H1 (cell line): ENCODE measurements around the gene PPP2R5B. TPM values are rescaled to one million over a fixed set of nuclear protein-coding genes. Genes with fewer than 3 reads are reported as not detected.

Experiments
- CTCF ChIA-PET: fragments of 300-600 bp; sonication (Branson Sonifier 250); formaldehyde crosslinking; loops from one replicate; lab custom pipeline; 2021; ENCODE audit not compliant: partially characterized antibody; lab: Charles Lee
- POLR2A ChIA-PET: fragments of 300-600 bp; sonication (Branson Sonifier 250); formaldehyde crosslinking; loops from one replicate; lab custom pipeline; 2021; ENCODE audit warnings: inconsistent platforms; ENCODE audit not compliant: partially characterized antibody; lab: Charles Lee
- DNase-seq, 2 experiments: peaks; one replicate each; pipeline versions ENCODE4 v3.0.0 to v3.0.0-alpha.2; 2010 to 2022; ENCODE audit warnings: low spot score in 2 of 2, low read depth in 1 of 2, mixed read lengths in 1 of 2
- FAIRE-seq: peaks from 2 replicates; lab custom pipeline; 2011; peaks lifted over from hg19 to GRCh38; lab: Jason Lieb, UNC
- H2AFZ ChIP-seq: 2 replicates; pipeline ENCODE4 v1.8.1; 2012; ENCODE audit warnings: low read length, inconsistent platforms
- H2AK5ac ChIP-seq: 2 replicates; pipeline ENCODE4 v1.6.1; 2013; ENCODE audit warnings: low read depth, low read length
- H2BK120ac ChIP-seq: replicated peaks from 2 replicates; pipeline ENCODE3; 2013; ENCODE audit warnings: low read depth, low read length, inconsistent platforms
- H2BK12ac ChIP-seq: 2 replicates; pipeline ENCODE4 v1.6.1; 2013; ENCODE audit warnings: low read depth, low read length
- H2BK15ac ChIP-seq: 2 replicates; pipeline ENCODE4 v1.6.1; 2013; ENCODE audit warnings: low read length
- H2BK20ac ChIP-seq: 2 replicates; pipeline ENCODE4 v1.6.1; 2013; ENCODE audit warnings: low read length
- H2BK5ac ChIP-seq: 2 replicates; pipeline ENCODE4 v1.6.1; 2013; ENCODE audit warnings: low read depth, low read length
- H3K14ac ChIP-seq: 2 replicates; pipeline ENCODE4 v1.6.1; 2013; ENCODE audit warnings: inconsistent platforms; ENCODE audit not compliant: insufficient read length
- H3K18ac ChIP-seq: 2 replicates; pipeline ENCODE4 v1.6.1; 2013; ENCODE audit warnings: low read length; ENCODE audit errors: extremely low read depth
- H3K23ac ChIP-seq: 2 replicates; pipeline ENCODE4 v1.6.1; 2013; ENCODE audit warnings: inconsistent platforms; ENCODE audit not compliant: insufficient read length
- H3K23me2 ChIP-seq: 2 replicates; pipeline ENCODE4 v1.6.1; 2013; ENCODE audit warnings: low read depth, low read length
- H3K27ac ChIP-seq: 2 replicates; pipeline ENCODE4 v1.6.1; 2011; ENCODE audit warnings: low read depth, low read length, inconsistent platforms
- H3K27me3 ChIP-seq, 4 experiments: replicated peaks in 1 of 4; 1 replicate in 1 of 4; 2 replicates in 3 of 4; pipeline versions ENCODE4 v1.6.1 to v1.8.1; 2011 to 2013; ENCODE audit warnings: low read length in 3 of 4, mild to moderate bottlenecking in 3 of 4, inconsistent platforms in 2 of 4, mixed read lengths in 2 of 4, moderate library complexity in 1 of 4; ENCODE audit not compliant: control insufficient read depth in 3 of 4, insufficient read depth in 3 of 4; ENCODE audit errors: extremely low read depth in 1 of 4
- H3K36me3 ChIP-seq, 4 experiments: 2 replicates each; pipeline versions ENCODE4 v1.6.1 to v1.8.1; 2011 to 2013; ENCODE audit warnings: mild to moderate bottlenecking in 4 of 4, low read length in 3 of 4, moderate library complexity in 2 of 4, control low read depth in 1 of 4, inconsistent platforms in 1 of 4; ENCODE audit not compliant: insufficient read depth in 4 of 4, control insufficient read depth in 2 of 4
- H3K4ac ChIP-seq: replicated peaks from 2 replicates; pipeline ENCODE3; 2013; ENCODE audit warnings: low read length, low read depth, mixed read lengths, inconsistent platforms; ENCODE audit not compliant: insufficient read length
- H3K4me1 ChIP-seq, 4 experiments: replicated peaks in 1 of 4; 1 replicate in 1 of 4; 2 replicates in 3 of 4; pipeline versions ENCODE4 v1.6.1 to v1.8.1; 2011 to 2013; ENCODE audit warnings: low read length in 3 of 4, inconsistent platforms in 2 of 4, mixed read lengths in 1 of 4; ENCODE audit not compliant: insufficient read depth in 4 of 4, control insufficient read depth in 3 of 4
- H3K4me2 ChIP-seq, 2 experiments: 2 replicates each; pipeline versions ENCODE4 v1.6.1 to v1.8.1; 2011 to 2013; ENCODE audit warnings: low read depth in 2 of 2, low read length in 2 of 2, control low read depth in 1 of 2, inconsistent platforms in 1 of 2, mild to moderate bottlenecking in 1 of 2; ENCODE audit not compliant: insufficient read depth in 1 of 2
- H3K4me3 ChIP-seq, 4 experiments: fragments of 200-600, 300-600 bp in 1 of 4; sonication (generic), shearing (Covaris generic), sonication (Bioruptor Twin) in 1 of 4; 2 replicates each; pipeline versions ENCODE4 v1.5.1 to v1.8.1; 2011 to 2016; ENCODE audit warnings: low read length in 4 of 4, low read depth in 3 of 4, control low read depth in 2 of 4, inconsistent platforms in 2 of 4, mild to moderate bottlenecking in 2 of 4, mixed read lengths in 1 of 4, moderate library complexity in 1 of 4; ENCODE audit not compliant: insufficient read depth in 2 of 4; ENCODE audit errors: extremely low read depth in 1 of 4
- H3K56ac ChIP-seq: replicated peaks from 2 replicates; pipeline ENCODE3; 2013; ENCODE audit warnings: low read depth, mild to moderate bottlenecking, mixed read lengths, low read length, inconsistent platforms; ENCODE audit not compliant: insufficient read length
- H3K79me1 ChIP-seq: 2 replicates; pipeline ENCODE4 v1.6.1; 2013; ENCODE audit warnings: low read depth, low read length, control low read depth
- H3K79me2 ChIP-seq, 2 experiments: 2 replicates each; pipeline versions ENCODE4 v1.6.1 to v1.8.1; 2012 to 2013; ENCODE audit warnings: low read length in 2 of 2, mild to moderate bottlenecking in 2 of 2, inconsistent platforms in 1 of 2; ENCODE audit not compliant: insufficient read depth in 2 of 2, control insufficient read depth in 1 of 2
- H3K9ac ChIP-seq, 4 experiments: replicated peaks in 1 of 4; 1 replicate in 1 of 4; 2 replicates in 3 of 4; pipeline versions ENCODE4 v1.6.1 to v1.8.1; 2011 to 2013; ENCODE audit warnings: low read depth in 3 of 4, low read length in 3 of 4, control low read depth in 2 of 4, mild to moderate bottlenecking in 2 of 4, moderate library complexity in 2 of 4, inconsistent platforms in 1 of 4; ENCODE audit errors: extremely low read depth in 1 of 4
- H3K9me3 ChIP-seq, 2 experiments: 2 replicates each; pipeline versions ENCODE4 v1.6.1 to v1.8.1; 2012 to 2013; ENCODE audit warnings: mild to moderate bottlenecking in 2 of 2, moderate library complexity in 2 of 2, control low read depth in 1 of 2, inconsistent platforms in 1 of 2, low read depth in 1 of 2, low read length in 1 of 2, mixed read lengths in 1 of 2; ENCODE audit not compliant: insufficient read depth in 2 of 2
- H4K20me1 ChIP-seq, 2 experiments: replicated peaks in 1 of 2; 2 replicates each; pipeline versions ENCODE3 to v1.8.1; 2011 to 2013; ENCODE audit warnings: inconsistent platforms in 2 of 2, low read length in 2 of 2, mild to moderate bottlenecking in 1 of 2; ENCODE audit not compliant: insufficient read depth in 2 of 2, control insufficient read depth in 1 of 2
- H4K5ac ChIP-seq: 2 replicates; pipeline ENCODE4 v1.6.1; 2013; ENCODE audit warnings: low read length, low read depth, mixed read lengths, inconsistent platforms; ENCODE audit not compliant: insufficient read length
- H4K8ac ChIP-seq: 2 replicates; pipeline ENCODE4 v1.8.0; 2013; ENCODE audit warnings: mild to moderate bottlenecking, moderate library complexity, low read length, inconsistent platforms; ENCODE audit not compliant: insufficient read depth; ENCODE audit errors: extremely low read depth
- H4K91ac ChIP-seq: replicated peaks from 2 replicates; pipeline ENCODE3; 2013; ENCODE audit warnings: low read length, mixed read lengths, inconsistent platforms; ENCODE audit not compliant: insufficient read length
- BACH1 ChIP-seq: IDR thresholded peaks from 2 replicates; pipeline ENCODE4 v1.6.1; 2012; ENCODE audit warnings: low read length, improper control_type of control experiment
- NANOG ChIP-seq: IDR thresholded peaks from 2 replicates; pipeline ENCODE4 v1.6.1; 2011; ENCODE audit warnings: low read length, low read depth, mild to moderate bottlenecking, inconsistent platforms; ENCODE audit not compliant: insufficient read depth, poor library complexity, severe bottlenecking
- TAF1 ChIP-seq: IDR thresholded peaks from 2 replicates; pipeline ENCODE4 v1.6.1; 2011; ENCODE audit warnings: mild to moderate bottlenecking, low read depth, low read length
- WGBS, 2 experiments: shearing (Covaris generic) in 1 of 2; methylation state at CpG; one replicate each; pipeline versions ENCODE4 v1.1.6 to v1.1.7; 2013 to 2015; ENCODE audit warnings: low lambda C conversion rate in 2 of 2, mixed read lengths in 2 of 2, inconsistent platforms in 1 of 2, low coverage in 1 of 2, missing lambda C conversion rate in 1 of 2; ENCODE audit not compliant: insufficient replicate concordance in 2 of 2, insufficient coverage in 1 of 2, insufficient read length in 1 of 2; ENCODE audit errors: extremely low coverage in 1 of 2, missing lambda C conversion rate in 1 of 2; 5-methylcytosine and 5-hydroxymethylcytosine counted together
- polyA plus RNA-seq, 7 experiments: library from polyadenylated mRNA; depleted of rRNA in 3 of 7; stranded (reverse) in 5 of 7; unstranded in 2 of 7; fragments of >200 nt in 5 of 7; fragments of 200-250 nt in 2 of 7; gene quantifications; 1 replicate in 5 of 7; 2 replicates in 1 of 7; 4 replicates in 1 of 7; pipeline versions ENCODE4 v1.2.1 to v1.2.3, GENCODE V29; 2011 to 2013; ENCODE audit warnings: missing spikeins in 2 of 7, mixed read lengths in 2 of 7
- total RNA-seq: library from RNA; stranded (reverse); fragmentation: NEBNext Ultra II Directional; extraction: Animal tissue kit (Norgen Biotek cat#: 25700); gene quantifications from 2 replicates; pipeline ENCODE4 v1.2.1, GENCODE V29; 2021

Gene PPP2R5B
- total and polyA plus RNA-seq, 2 of the 8 experiments (the other 6 are each of a cell fraction or from before 2014, with no cell fraction given): 4.9 to 5.1 TPM

DNA sequence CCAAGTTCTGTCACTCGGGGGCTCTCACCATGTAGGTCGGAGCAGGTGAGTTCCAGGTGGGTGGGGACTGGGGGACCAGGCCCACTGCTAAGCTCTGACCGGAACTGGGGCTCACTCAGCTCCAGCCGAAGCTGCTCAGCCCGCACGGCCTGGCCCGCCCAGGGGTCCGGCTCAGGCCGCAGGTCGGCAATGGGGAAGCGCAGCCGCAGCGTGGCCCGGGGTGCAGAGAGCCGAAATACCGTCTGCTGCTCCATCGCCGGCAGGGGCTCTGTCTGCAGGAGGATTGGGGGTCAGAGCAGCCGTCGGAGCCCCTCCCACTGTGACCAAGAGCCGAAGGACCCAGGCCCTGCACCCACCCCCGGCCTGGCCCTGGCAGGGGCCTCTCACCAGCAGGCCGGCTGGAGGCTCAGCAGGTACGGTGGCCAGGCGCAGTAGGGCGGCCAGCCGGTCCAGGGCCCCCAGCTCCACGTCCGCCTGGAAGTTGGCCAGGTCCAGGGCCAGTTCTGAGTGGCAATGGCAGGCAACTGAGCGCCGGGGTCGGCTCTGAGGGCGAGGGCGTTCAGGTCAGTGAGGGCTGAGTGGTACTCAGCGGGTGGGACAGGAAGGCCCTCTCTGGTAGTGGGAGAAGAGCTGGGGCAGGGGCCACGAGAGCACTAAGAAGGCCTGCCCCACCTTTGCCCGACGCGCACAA lies 14.7 kb upstream of the PPP2R5B start:
- no peak overlapping the region for H3K18ac ChIP-seq
- no peak overlapping the region for H2BK15ac ChIP-seq
- 90% methylated on average over 28 of the region's 39 CpGs; no CpG with 5 or more reads in 1 of the 2 experiments for WGBS, 2 experiments
- no peak overlapping the region for H4K5ac ChIP-seq
- no peak for FAIRE-seq
- POLR2A ChIA-PET: interaction anchor here (0.6 kb wide), 1 partner anchor 208 kb away, joined by 3 read pairs; the partner anchor contains the start of gene ZNHIT2
- H2BK12ac ChIP-seq: no peak overlapping the region
- no peak overlapping the region for H3K56ac ChIP-seq
- H3K27me3 ChIP-seq: no peaks in the 10 kb centered on the region
- H2BK5ac ChIP-seq: no peak overlapping the region
- no peaks in the 10 kb centered on the region for H3K9me3 ChIP-seq
- H3K14ac ChIP-seq: no peak overlapping the region
- no peak overlapping the region for H3K4me2 ChIP-seq
- H3K27ac ChIP-seq: no peak overlapping the region
- H3K23ac ChIP-seq: no peak overlapping the region
- H3K23me2 ChIP-seq: no peaks in the 10 kb centered on the region
- no peak overlapping the region for H2AK5ac ChIP-seq
- DNase-seq: no peak
- H2AFZ ChIP-seq: no peak overlapping the region
- peaks cover 4 to 26% (median 18%) of the 10 kb centered on the region in 4 experiments; a peak in 6 of 8 replicates for H3K36me3 ChIP-seq
- CTCF ChIA-PET: interaction anchor here (0.7 to 2.6 kb wide), 9 partner anchors 13 to 168 kb away, joined by 3 to 11 read pairs (median 4); partner anchors contain the start of genes BATF2 and GPHA2
- H3K79me2 ChIP-seq: no peaks in the 10 kb centered on the region
- H2BK120ac ChIP-seq: no peak overlapping the region
- H4K8ac ChIP-seq: no peak overlapping the region; the same call in 1 of the 2 replicates
- H4K91ac ChIP-seq: no peak overlapping the region
- peaks cover 2 to 6% of the 10 kb centered on the region in 2 experiments for H4K20me1 ChIP-seq
- no peak overlapping the region for H3K9ac ChIP-seq
- TF ChIP-seq TAF1 (no peak), NANOG (no peak), BACH1 (no peak)
- no peaks in the 10 kb centered on the region for H3K79me1 ChIP-seq
- no peak overlapping the region for H2BK20ac ChIP-seq
- no peak overlapping the region for H3K4me3 ChIP-seq
- no peaks in the 10 kb centered on the region for H3K4me1 ChIP-seq
- H3K4ac ChIP-seq: no peak overlapping the region
